ENCODE results near the gene GABRB1.

The GABRB1 gene

DNA sequence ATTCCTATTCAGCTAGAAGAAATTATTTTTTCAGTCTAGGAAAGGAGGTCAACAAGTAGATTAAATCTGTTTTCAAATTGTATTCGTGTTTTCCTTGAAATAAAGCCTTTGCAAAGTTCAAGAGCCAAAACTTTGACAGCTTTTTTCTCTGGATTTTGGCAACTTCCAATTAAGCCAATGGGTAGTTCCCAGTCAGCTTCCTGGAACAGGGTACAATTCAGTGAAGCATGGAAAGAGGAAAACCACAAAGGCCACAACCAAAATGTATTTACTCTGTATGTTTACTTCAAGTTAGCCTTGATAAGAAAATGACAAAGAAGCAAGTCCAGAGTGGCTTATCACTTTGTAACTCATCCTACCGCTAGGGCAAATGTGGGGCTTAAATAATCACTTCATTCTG, 243.5 kb downstream of the GABRB1 start:
- Histone ChIP-seq H3K4me3 (ENCODE audit: low read length) (no peak overlapping the region), H3K9me3 (ENCODE audit: insufficient read depth, low read length) (no peaks in the 10 kb centered on the region), H4K20me1 (ENCODE audit: insufficient read depth, low read length) (no peaks in the 10 kb centered on the region), H3K79me2 (ENCODE audit: low read length) (no peaks in the 10 kb centered on the region), H3K36me3 (replicated peaks; ENCODE audit: low read depth, low read length) (no peaks in the 10 kb centered on the region), H3K27me3 (ENCODE audit: low read depth, low read length) (no peaks in the 10 kb centered on the region), H3K4me2 (ENCODE audit: low read length) (no peak overlapping the region), H3K4me1 (ENCODE audit: low read length) (0 out of 2 replicates have a peak, but pooled peaks cover 4% of the 10 kb centered on the region), H2AFZ (ENCODE audit: low read depth, low read length) (no peak overlapping the region), H3K9ac (ENCODE audit: low read length) (no peak overlapping the region), H3K27ac (ENCODE audit: low read length) (no peak overlapping the region)
- no peak for TF ChIP-seq EZH2phosphoT487 (IDR thresholded peaks at IDR 0.05; ENCODE audit: low read depth)
- TF ChIP-seq, protein P1, sequence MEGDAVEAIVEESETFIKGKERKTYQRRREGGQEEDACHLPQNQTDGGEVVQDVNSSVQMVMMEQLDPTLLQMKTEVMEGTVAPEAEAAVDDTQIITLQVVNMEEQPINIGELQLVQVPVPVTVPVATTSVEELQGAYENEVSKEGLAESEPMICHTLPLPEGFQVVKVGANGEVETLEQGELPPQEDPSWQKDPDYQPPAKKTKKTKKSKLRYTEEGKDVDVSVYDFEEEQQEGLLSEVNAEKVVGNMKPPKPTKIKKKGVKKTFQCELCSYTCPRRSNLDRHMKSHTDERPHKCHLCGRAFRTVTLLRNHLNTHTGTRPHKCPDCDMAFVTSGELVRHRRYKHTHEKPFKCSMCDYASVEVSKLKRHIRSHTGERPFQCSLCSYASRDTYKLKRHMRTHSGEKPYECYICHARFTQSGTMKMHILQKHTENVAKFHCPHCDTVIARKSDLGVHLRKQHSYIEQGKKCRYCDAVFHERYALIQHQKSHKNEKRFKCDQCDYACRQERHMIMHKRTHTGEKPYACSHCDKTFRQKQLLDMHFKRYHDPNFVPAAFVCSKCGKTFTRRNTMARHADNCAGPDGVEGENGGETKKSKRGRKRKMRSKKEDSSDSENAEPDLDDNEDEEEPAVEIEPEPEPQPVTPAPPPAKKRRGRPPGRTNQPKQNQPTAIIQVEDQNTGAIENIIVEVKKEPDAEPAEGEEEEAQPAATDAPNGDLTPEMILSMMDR (IDR thresholded peaks at IDR 0.05; ENCODE audit: low read depth, low read length) = no peak

DNA sequence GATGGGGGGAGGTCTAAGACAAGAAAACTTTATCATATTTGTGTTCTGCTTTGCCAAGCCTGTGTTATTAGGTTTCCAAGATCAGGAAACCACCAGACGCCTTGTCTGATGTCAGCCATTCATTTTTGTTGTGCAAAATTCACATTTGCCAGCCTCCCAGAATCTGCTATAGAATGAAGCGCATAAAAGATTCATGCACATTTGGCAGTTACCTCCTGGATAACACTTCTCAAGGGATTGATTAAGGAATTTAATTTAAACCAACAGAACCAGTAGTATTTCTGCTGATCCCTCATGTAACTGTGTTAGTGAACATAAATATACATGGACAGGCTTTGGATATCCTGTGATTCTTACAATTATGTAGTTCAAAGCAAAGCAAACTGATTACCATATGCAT, 244.2 kb downstream of the GABRB1 start:
- Histone ChIP-seq H3K4me3 (ENCODE audit: low read length) (no peak overlapping the region), H3K27me3 (ENCODE audit: low read depth, low read length) (no peaks in the 10 kb centered on the region), H3K9ac (ENCODE audit: low read length) (no peak overlapping the region), H3K4me2 (ENCODE audit: low read length) (no peak overlapping the region), H3K9me3 (ENCODE audit: insufficient read depth, low read length) (no peaks in the 10 kb centered on the region), H3K4me1 (ENCODE audit: low read length) (0 out of 2 replicates have a peak, but pooled peaks cover 4% of the 10 kb centered on the region), H3K79me2 (ENCODE audit: low read length) (no peaks in the 10 kb centered on the region), H2AFZ (ENCODE audit: low read depth, low read length) (no peak overlapping the region), H3K36me3 (replicated peaks; ENCODE audit: low read depth, low read length) (no peaks in the 10 kb centered on the region), H3K27ac (ENCODE audit: low read length) (no peak overlapping the region), H4K20me1 (ENCODE audit: insufficient read depth, low read length) (no peaks in the 10 kb centered on the region)
- no peak for TF ChIP-seq EZH2phosphoT487 (IDR thresholded peaks at IDR 0.05; ENCODE audit: low read depth)
- TF ChIP-seq, protein P1 (IDR thresholded peaks at IDR 0.05; ENCODE audit: low read depth, low read length) = no peak

DNA sequence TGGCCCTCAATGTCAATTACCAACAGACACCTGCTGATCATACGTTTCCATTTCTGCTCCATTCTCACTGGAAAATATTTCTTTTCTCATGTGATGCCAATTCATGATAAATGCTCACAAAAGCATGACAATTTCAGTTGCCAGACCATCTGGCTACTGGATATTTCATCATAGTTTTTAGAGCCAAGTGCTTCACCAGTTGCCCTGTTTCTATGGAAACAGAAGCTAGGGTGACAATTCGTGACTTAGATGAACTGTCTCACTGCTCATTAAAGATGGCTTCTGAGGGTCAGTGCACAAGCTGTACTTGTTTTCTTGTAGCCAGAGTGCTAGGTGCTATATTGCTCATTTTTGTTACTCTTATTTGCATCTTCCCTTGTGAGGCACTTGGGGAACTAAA, 247.3 kb downstream of the GABRB1 start:
- no peaks in the 10 kb centered on the region for H3K9me3 ChIP-seq (ENCODE audit: insufficient read depth, low read length)
- TF ChIP-seq, protein P1 (IDR thresholded peaks at IDR 0.05; ENCODE audit: low read depth, low read length) = no peak
- TF ChIP-seq EZH2phosphoT487 (IDR thresholded peaks at IDR 0.05; ENCODE audit: low read depth) = no peak
- no peak overlapping the region for H3K4me2 ChIP-seq (ENCODE audit: low read length)
- no peak overlapping the region for H3K27ac ChIP-seq (ENCODE audit: low read length)
- H2AFZ ChIP-seq (ENCODE audit: low read depth, low read length) = no peak overlapping the region
- H3K4me3 ChIP-seq (ENCODE audit: low read length) = no peak overlapping the region
- no peak overlapping the region for H3K9ac ChIP-seq (ENCODE audit: low read length)
- no peaks in the 10 kb centered on the region for H4K20me1 ChIP-seq (ENCODE audit: insufficient read depth, low read length)
- H3K79me2 ChIP-seq (ENCODE audit: low read length) = no peaks in the 10 kb centered on the region
- H3K27me3 ChIP-seq (ENCODE audit: low read depth, low read length) = no peaks in the 10 kb centered on the region
- no peaks in the 10 kb centered on the region for H3K36me3 ChIP-seq (replicated peaks; ENCODE audit: low read depth, low read length)
- 0 out of 2 replicates have a peak, but pooled peaks cover 4% of the 10 kb centered on the region for H3K4me1 ChIP-seq (ENCODE audit: low read length)

DNA sequence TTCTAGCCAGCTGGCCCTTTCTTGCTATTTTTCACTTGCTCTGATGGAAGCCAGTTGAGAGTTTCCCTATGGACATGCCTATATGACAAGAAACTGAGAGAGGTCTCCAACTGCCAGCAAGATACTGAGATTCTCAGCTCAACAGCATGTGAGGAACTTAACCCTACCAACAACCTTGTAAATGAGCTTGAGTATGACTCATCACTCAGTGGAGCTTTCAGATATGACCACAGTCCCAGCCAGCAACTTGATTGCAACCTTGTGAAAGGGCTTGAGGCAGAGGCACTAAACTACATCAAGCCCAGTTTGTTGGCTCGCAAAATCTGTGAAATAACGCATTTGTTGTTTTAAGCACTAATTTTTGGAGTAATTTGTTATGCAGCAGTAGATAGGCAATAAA, 256.4 kb downstream of the GABRB1 start:
- H3K4me1 ChIP-seq (ENCODE audit: low read length) = peaks cover 6% of the 10 kb centered on the region
- TF ChIP-seq, protein P1 (IDR thresholded peaks at IDR 0.05; ENCODE audit: low read depth, low read length) = no peak
- TF ChIP-seq EZH2phosphoT487 (IDR thresholded peaks at IDR 0.05; ENCODE audit: low read depth) = no peak
- no peak overlapping the region for H3K4me3 ChIP-seq (ENCODE audit: low read length)
- no peaks in the 10 kb centered on the region for H4K20me1 ChIP-seq (ENCODE audit: insufficient read depth, low read length)
- no peaks in the 10 kb centered on the region for H3K27me3 ChIP-seq (ENCODE audit: low read depth, low read length)
- H3K9ac ChIP-seq (ENCODE audit: low read length) = no peak overlapping the region
- H2AFZ ChIP-seq (ENCODE audit: low read depth, low read length) = no peak overlapping the region
- H3K79me2 ChIP-seq (ENCODE audit: low read length) = no peaks in the 10 kb centered on the region
- no peak overlapping the region for H3K27ac ChIP-seq (ENCODE audit: low read length)
- no peaks in the 10 kb centered on the region for H3K36me3 ChIP-seq (replicated peaks; ENCODE audit: low read depth, low read length)
- no peak overlapping the region for H3K4me2 ChIP-seq (ENCODE audit: low read length)
- H3K9me3 ChIP-seq (ENCODE audit: insufficient read depth, low read length) = no peaks in the 10 kb centered on the region
